Activated CD4-positive, alpha-beta T cell treated with anti-CD3 and anti-CD28 coated beads, Interleukin-2, amount 50 U/mL, for 1 hour (primary cell): Measurements from ENCODE around the gene BICDL1.

Source experiments
- DNase-seq: peaks from one replicate; pipeline ENCODE4 v3.0.0-alpha.2; 2020

The BICDL1 gene

DNA sequence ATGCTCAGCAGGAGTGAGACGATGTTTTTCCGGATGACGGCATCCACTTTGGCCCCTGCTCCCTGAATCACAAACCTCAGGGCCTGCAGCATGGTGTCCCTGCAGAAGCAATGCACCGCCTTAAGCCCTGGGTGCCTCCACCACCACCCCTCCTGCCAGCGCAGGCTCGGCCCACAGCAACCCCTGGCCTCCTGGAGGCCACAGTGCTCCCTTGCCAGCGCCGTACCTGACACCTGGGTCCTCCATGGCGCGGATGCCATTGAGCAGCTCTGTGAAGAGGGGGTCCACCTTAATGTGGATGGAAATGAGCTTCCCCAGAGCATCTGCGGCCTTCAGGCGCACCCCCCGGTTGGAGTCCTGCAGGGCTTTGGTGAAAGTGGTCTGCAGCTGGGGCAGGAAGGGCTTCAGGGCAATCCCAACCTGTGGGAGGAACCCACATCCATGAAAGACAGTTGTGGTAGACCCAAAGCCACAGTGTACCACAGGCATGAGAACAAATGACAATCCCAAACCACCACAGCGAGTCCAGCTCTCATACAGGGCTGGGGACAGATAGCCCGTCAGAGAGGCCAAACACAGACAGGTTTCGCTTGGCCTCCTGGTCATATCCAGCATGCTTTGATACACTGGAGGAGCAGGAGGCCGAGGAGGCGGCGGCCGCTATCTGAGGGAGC is 145.4 kb downstream of the BICDL1 start:
- DNase-seq, result no peak

DNA sequence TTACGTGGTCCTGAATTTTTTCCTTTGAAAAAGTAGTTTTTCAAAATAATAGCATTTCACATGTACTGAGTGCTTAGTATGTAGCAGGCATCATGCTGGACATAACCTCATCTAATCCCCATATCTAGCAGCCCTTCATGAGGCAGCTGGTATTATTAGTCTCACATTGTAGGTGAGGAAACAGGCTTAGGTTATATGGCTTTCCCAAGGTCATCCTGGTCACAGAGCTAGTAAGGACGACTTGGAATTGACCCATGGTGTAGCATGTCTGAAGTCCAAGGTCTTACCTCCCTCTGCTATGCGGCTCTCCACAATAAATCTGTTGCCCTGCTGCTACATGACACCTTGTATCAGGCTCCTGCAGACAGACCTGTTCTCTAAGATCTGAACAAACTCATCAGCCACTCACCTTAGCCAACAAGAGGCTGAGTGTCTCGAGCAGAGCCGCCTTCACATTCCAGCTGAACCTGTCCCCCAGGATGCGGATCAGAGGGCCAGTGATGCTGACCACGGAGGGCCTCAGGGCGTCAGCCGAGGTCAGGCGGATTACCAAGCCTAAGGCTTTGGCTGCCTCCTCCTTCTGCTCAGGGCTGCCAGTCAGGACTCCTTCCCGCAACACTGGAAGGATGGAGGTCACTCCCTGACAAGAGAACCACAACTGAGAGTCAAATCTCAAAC is 147.2 kb downstream of the BICDL1 start:
- no peak for DNase-seq

DNA sequence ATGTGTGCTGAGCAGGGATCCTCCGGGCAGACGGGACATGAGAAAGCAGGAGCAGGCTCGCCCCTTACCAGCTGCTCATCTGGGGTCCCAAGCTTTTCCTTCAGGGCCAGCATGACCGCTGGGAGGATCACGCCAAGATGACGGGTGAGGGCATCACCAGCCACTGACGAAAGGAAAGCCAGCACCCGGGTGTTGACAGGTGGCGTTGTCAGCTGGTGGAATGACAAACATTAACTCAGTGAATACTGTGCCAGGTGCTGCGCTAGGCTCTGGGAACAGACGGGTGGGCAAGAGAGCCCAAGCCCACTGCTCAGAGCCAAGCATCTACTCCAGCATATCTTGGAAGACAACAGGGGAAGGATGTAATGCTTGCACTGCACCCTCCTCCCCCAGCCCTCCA is 148.8 kb downstream of the BICDL1 start:
- DNase-seq, result no peak

DNA sequence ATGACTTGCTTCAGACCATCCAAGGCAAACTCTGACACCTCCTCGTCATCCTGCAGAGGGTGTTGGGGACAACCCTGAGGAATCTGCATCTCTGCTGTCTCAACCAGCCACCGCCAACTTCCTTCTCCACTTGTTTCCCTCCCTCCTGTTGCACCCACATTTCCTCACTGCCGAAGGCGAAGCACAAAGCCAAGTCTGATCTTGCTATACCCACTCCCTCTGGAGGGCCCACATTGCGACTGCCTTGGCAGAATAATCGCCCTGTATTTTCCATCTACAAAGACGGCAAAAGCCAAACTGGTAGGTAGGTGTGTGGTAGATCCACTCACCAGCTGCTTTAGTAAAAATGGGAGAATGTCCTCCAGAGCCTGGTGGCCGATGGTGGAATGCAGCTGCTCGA is 149.3 kb downstream of the BICDL1 start:
- DNase-seq, result no peak

DNA sequence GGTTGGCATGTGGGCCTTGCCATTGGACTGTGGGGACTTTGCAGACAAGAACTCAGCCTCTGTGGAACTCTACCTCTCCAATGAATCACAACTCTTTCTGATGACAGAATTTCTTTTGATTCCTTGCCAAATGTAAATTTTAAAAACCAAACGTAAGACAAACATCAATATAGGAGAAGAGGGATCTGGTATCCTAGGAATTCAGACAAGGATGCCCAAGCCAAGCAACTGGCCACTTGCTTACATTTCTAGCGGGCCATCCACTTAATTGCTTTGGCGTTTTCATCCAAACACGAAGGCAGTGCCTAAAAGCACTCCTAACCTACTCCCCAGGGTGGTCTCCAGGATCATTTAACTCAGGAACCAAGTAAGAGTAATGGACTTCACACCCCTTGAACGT is 150.9 kb downstream of the BICDL1 start:
- DNase-seq, result no peak

DNA sequence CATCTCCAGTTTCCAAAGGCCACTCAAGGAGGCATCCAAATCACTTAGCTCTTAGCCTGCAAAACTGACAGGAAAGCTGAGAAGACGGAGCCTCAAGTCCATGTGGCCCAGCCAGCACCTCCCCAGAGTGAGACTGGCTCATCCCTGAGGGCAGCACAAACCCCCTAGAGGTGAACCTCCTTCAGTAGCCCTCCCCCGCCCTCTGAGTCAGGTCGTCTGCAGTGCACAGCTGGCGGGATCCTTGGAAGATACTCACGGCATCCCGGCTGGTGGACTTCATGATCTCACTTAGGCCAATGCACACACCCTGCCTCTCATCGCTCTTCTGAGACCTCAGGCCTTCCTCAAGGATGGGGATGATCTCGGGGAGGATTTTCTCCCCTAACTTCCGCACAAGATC is 151.6 kb downstream of the BICDL1 start:
- DNase-seq, result no peak

DNA sequence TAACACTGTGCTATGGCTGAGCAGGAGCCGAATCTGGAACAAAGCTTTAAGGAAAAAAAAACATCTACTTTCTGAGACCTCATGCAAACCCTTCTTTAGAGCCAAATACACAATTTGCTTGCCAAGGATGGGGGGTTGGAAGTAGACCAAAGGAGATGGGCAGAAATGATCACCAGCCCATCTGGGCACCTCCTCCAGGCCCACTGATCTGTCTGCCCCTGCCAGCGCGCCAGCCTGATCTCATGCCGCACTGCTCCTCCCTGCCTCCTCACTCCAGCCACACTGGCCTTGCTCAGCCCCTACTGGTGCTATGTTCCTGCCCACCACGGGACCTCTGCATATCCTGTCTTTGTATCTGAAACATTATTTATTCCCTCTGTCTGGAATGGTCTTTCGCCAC is 152.3 kb downstream of the BICDL1 start:
- no peak for DNase-seq

DNA sequence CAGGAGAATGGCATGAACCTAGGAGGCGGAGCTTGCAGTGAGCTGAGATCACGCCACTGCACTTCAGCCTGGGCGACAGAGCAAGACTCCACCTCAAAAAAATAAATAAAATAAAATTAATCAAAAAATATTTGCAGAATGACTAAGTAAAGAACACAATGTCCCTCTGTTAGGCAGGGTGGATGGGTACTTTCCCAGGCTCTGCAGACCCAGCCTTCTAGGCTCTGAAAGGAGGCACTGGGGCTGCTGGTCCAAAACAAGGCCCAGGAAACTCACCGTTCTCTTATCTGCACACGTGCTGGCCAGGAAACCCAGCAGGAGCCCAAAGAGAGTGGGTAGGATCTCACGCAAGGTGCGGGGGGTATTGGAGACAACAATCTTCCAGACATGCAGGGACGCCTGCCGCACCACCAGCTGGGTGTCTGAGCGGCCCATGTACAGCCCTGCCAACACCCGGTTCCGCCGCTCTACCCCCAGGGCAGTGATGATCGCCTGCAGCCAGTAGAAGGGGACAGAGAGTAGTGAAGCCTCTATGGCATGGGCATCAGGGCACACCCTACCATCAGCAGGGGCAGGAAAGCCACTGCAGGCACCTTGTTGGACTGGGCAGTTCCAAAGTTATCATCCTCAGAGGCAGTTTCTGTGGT is 153.3 kb downstream of the BICDL1 start:
- no peak for DNase-seq
